ENCODE results near the gene SFI1.

Gene SFI1

DNA sequence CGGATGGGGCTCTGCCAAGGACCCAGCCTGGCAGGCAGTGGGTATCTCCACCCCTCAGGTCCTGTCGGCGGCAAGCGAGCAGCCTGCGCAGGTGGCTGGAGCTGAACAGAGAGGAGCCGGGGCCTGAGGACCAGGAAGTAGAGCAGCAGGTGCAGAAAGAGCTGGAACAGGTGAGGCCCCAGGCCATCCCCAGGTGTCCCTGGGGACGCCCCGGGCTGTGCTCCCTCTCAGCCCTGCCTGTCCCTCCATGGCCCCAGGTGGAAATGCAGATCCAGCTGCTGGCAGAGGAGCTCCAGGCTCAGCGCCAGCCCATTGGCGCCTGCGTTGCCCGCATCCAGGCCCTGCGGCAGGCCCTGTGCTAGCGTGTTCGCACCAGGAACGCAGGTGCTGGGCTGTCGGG lies 121.7 kb downstream of the SFI1 start:
- DNase-seq, result no peak

DNA sequence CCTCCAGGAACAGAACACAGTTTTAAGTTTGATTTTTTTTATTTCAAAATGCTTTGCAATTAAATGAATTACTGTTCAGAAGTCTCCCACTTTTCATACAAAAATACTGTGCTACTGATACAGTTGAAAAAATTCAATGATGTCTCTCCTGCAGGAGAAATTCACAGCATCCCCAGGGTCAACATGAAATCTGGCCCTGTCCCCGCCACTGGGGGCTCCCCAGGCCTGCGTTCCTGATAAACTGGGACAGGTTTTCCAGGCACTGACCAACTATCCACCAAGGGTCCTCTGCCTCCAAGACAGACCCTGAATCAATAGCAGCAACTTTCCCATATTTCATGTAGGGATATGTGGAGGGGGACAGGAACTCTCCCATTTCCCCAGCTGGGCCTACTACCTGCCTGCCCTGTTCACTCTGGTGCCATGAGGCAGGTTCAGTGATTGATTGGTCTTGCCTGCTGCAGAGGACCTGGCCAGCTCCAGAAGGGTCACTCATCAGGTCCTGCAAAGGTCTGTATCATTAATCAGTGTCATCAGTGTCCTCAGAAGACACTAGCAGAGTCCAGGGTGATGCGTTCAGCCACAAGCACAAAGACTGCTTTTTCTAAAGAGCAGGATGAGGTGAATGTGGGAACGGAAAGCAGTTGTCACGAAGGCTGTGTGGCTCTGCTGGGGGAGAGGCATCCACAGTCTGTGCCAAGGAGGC lies 122.3 kb downstream of the SFI1 start:
- no peak for DNase-seq

GRCh38 chr22:31619611-31620300 lies 123.4 kb downstream of the SFI1 start:
- DNase-seq, result no peak

- no peak for DNase-seq
These were observed 124.6 kb downstream of the SFI1 start for GRCh38 chr22:31620756-31621480.

- no peak for DNase-seq
These were observed 125.3 kb downstream of the SFI1 start for GRCh38 chr22:31621507-31622124.

DNA sequence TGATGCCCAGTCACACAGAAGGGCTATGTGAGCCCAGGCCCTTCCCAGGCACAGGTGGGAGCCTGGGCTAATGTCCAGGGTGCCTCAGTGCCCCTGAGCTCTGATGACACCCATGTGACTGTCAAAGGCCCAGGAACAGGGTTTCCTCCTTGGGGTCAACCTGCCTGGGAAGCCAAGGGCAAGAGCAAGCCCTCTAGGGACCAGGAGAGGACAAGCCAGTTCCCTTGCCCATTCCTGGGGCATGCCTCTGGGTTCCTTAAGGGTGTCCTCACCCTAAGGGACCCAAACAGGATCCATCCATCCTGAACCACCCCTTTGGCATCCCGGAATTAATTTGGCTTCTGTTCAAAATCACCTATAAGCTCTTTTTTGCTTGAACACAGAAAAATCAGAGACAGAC lies 126.6 kb downstream of the SFI1 start:
- DNase-seq, result no peak

DNA sequence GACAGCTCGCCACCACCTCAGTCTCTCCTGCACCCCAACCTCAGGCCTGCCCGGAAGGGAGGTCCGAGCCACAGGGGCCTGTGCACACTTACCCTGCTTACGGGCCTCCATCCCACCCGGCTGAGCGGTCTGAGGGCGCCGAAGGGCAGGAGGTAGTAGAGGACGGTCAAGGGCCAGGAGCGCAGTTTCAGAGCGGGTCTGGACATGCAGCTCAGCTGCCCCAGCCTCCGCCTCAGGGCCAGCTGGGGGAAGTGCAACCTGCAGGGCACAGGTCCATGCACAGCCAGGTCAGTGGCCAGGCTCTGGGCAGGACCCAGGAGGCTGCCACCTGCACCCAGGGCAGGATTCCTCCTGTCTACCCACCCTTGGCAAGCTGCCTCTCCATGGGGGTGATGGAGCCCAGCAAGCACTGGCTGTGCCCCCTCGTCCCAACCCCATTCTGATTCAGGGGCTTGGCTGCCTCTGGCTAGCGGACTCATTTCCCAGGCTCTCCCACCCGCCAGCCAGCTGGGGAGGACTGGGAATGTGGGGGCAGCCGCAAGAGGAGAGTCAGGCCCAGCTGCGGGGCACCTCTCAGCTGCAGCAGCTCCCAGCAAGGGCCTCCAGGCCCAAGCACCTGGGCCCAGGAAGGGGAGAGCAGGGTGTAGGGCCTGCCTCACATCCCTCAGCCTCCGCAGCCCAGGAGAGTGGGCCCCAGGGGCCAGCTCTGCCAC lies 127.4 kb downstream of the SFI1 start:
- no peak for DNase-seq

DNA sequence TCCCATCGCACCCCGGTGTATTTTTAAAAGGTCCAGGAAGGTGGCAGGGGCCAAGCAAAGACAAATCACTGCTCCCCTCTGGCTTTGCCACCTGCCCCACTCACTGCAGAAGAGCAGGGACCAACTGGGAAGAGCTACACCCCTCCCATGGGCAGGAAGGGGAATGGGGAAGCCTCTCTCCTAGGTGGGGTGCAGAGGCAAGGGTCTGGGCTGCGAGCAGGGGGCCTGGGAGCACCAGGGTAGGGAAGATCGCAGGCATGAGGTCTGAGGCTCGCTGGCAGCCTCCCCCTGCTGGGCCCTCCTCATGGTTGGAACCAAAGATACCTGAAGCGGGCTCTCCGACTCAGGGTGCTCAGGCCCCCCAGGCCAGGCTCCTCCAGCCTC lies 128.9 kb downstream of the SFI1 start:
- DNase-seq, result no peak

- DNase-seq, result no peak
These were observed 129.5 kb downstream of the SFI1 start for GRCh38 chr22:31625661-31626426.

GRCh38 chr22:31626427-31627150 lies 130.3 kb downstream of the SFI1 start:
- no peak for DNase-seq

DNA sequence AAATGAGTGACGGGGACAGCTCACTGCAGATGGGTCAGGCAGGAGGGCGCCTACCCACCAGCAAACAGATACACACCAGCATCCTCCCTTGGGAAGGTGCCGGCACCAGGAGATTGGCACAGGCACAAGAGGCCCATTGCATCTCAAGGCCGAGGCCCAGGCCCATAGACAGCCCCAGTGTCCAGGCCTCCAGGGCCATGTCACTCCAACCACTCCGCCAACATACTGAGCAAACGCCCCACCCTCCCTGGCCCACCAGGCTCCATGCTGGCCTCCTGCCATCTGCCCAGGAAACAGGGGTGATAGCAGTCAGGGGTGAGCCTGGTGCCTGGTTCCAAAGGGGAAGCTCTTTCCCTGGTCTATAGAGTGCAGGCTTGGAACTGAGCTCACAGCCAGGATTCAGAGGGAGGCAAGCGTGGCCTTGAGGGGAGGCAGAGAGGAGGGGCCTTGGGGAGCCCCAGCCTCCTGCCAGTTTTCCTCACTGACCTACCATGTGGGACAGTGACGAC lies 130.9 kb downstream of the SFI1 start:
- no peak for DNase-seq

GRCh38 chr22:31628362-31628761 lies 132.0 kb downstream of the SFI1 start:
- no peak for DNase-seq

DNA sequence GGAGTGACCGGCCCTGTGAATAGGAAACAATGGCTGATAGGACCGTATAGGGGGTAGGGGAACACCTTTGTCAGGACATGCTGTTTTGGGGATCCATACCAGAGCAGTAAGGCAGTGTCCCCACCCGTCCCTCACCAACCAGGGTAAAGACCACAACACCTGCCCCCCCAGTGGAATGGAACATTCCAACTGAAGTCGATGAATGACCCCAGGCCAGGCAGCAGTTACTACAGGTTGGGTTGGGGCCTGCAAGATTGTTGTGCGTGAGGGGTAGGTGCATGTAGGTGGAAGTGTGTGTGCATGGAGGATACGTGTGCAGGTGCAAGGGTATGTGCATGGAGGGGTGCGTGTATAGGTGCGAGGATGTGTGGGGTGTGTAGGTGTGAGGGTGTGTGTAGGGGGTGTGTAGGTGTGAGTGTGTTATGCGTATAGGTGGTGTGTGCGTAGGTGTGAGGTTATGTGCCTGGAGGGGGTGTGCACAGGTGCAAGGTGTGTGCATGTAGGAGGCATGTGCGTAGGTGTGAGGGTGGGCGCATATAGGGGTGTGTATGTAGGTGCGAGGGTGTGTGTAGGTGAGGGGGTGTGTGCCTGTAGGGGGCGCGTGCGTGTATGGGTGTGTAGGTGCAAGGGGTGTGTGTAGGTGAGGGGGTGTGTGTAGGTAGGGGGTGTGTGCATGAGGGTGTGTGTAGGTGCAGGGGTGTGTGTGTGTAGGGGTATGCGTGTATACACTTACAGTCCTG lies 132.8 kb downstream of the SFI1 start:
- DNase-seq, result no peak

GRCh38 chr22:31629741-31630184 lies 133.4 kb downstream of the SFI1 start:
- DNase-seq, result no peak

- no peak for DNase-seq
These were observed 134.3 kb downstream of the SFI1 start for GRCh38 chr22:31630331-31631329.

DNA sequence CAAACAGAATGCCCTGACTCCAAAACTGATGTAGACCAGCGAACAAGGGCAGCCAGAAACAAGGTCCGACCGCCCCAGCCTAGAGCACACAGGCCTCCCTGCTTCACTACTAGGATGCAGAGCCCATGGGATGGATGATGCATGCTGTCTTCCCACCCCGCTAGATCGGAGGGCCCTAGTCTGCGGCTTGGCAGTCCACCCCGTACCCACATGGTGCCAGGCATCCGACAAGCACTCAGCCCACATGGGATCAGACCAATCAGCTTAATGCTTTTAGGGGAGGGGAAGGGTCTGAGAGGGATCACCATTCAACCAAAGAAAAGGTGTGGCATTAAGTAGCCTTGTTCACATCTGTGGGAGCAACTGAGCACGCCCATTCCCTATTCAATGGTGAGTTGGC lies 135.1 kb downstream of the SFI1 start:
- DNase-seq, result no peak

DNA sequence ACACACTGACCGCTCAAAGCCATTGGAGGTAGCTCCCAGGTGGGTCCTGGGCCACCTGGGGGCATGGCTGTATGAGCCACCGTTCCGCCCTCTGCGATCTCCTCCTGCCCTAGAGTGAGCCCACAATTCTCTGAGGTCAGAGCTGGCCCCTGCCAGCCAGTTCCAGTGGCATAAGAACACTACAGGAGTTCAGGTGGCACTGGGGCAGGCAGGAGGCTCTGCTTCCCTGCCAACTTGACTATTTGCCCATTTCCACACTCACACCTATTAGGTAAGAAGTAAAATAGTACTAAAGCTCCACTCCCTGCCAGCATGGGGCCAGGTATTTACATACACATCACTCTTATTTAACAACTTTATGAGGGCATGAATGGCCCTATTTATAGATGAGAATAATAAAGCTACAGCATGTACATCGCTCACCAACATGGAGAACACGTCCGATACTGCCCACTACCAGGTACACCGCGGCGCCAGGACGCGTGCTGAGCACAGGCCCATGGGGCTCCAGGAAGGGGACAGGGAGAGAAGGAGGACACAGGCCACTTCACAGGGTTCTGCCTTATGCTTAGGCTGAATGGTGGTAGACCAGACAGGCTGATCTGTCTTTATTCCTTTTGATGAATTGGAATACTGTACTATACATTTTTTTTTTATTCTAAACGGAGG lies 139.4 kb downstream of the SFI1 start:
- DNase-seq, result no peak

DNA sequence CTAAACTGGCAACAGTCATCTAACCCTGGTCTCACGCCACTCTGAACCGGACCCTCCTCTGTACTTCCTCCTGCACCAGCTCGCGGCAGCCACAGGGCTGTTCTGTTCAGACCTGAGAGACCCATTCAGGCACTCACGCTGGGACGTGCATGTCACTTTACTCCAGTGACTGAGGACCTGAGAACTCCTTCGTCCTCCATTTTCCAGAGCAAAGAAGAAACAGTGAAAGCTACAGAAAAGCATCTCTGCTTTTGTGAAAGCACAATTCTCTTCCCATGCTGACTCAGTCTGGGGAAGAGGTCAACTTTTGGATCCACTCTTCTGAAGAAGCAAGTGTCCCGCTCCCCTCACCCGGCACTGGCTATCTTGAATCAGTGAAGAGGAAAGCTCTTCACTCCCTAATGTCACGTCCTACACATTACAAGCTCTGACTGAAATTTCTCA lies 141.1 kb downstream of the SFI1 start:
- no peak for DNase-seq

All from NCI-H1048 (cell line).